Keratinocyte (primary cell): ENCODE results near the gene ZDHHC4. TPM values are rescaled to one million over a fixed set of nuclear protein-coding genes. Genes with fewer than 3 reads are reported as not detected.

Experiments used
- DNase-seq: peaks from one replicate; pipeline ENCODE4 v3.0.0-alpha.2; 2011; ENCODE audit warnings: low read depth, missing footprints, low spot score
- FAIRE-seq: peaks from 2 replicates; lab custom pipeline; 2011; peaks lifted over from hg19 to GRCh38; lab: Jason Lieb, UNC
- H2AFZ ChIP-seq: 2 replicates; pipeline ENCODE4 v1.6.0; 2012; ENCODE audit warnings: low read length, control low read depth, inconsistent platforms; ENCODE audit not compliant: control insufficient read depth
- H3K27ac ChIP-seq: 2 replicates; pipeline ENCODE4 v1.5.1; 2011; ENCODE audit warnings: low read length; ENCODE audit not compliant: control insufficient read depth, insufficient read depth
- H3K27me3 ChIP-seq: 3 replicates; pipeline ENCODE4 v1.6.0; 2011; ENCODE audit warnings: low read length; ENCODE audit not compliant: control insufficient read depth, insufficient read depth; ENCODE audit errors: extremely low read depth
- H3K36me3 ChIP-seq, 2 experiments: 2 replicates in 1 of 2; 3 replicates in 1 of 2; pipeline ENCODE4 v1.5.1; 2011; ENCODE audit warnings: low read length in 2 of 2, mild to moderate bottlenecking in 1 of 2; ENCODE audit not compliant: control insufficient read depth in 2 of 2, insufficient read depth in 2 of 2; ENCODE audit errors: extremely low read depth in 1 of 2
- H3K4me1 ChIP-seq: 3 replicates; pipeline ENCODE4 v1.5.1; 2011; ENCODE audit warnings: low read length; ENCODE audit not compliant: control insufficient read depth, insufficient read depth; ENCODE audit errors: extremely low read depth
- H3K4me2 ChIP-seq: 3 replicates; pipeline ENCODE4 v1.6.0; 2011; ENCODE audit warnings: low read depth, low read length; ENCODE audit not compliant: control insufficient read depth, insufficient read depth; ENCODE audit errors: extremely low read depth
- H3K4me3 ChIP-seq, 3 experiments: fragments of 200-600 bp in 1 of 3; sonication (generic) in 1 of 3; 2 replicates in 2 of 3; 3 replicates in 1 of 3; pipeline ENCODE4 v1.5.1; 2011 to 2016; ENCODE audit warnings: low read length in 3 of 3, mild to moderate bottlenecking in 3 of 3, control low read depth in 2 of 3, inconsistent platforms in 1 of 3, low read depth in 1 of 3, mixed read lengths in 1 of 3, mixed run types in 1 of 3, moderate library complexity in 1 of 3; ENCODE audit not compliant: control insufficient read depth in 2 of 3, insufficient read depth in 2 of 3; ENCODE audit errors: extremely low read depth in 1 of 3
- H3K79me2 ChIP-seq: 2 replicates; pipeline ENCODE4 v1.6.0; 2012; ENCODE audit warnings: low read length; ENCODE audit not compliant: control insufficient read depth, insufficient read depth
- H3K9ac ChIP-seq: 3 replicates; pipeline ENCODE4 v1.6.0; 2011; ENCODE audit warnings: low read length; ENCODE audit not compliant: control insufficient read depth, insufficient read depth; ENCODE audit errors: extremely low read depth
- H3K9me1 ChIP-seq: 3 replicates; pipeline ENCODE4 v1.6.0; 2011; ENCODE audit warnings: low read length; ENCODE audit not compliant: control insufficient read depth, insufficient read depth; ENCODE audit errors: extremely low read depth
- H3K9me3 ChIP-seq: 2 replicates; pipeline ENCODE4 v1.5.1; 2012; ENCODE audit warnings: low read depth, low read length; ENCODE audit not compliant: control insufficient read depth
- H4K20me1 ChIP-seq: 3 replicates; pipeline ENCODE4 v1.6.0; 2011; ENCODE audit warnings: low read length; ENCODE audit not compliant: control insufficient read depth, insufficient read depth; ENCODE audit errors: extremely low read depth
- CTCF ChIP-seq, 3 experiments: IDR thresholded peaks in 1 of 3; conservative IDR thresholded peaks in 1 of 3; optimal IDR thresholded peaks in 1 of 3; 2 replicates in 2 of 3; 3 replicates in 1 of 3; pipeline versions ENCODE3 to v1.5.1; 2011; ENCODE audit warnings: low read length in 3 of 3, mild to moderate bottlenecking in 3 of 3, moderate library complexity in 2 of 3, control low read depth in 1 of 3, inconsistent platforms in 1 of 3; ENCODE audit not compliant: insufficient read depth in 2 of 3; ENCODE audit errors: extremely low read depth in 1 of 3
- EZH2 ChIP-seq: IDR thresholded peaks from one replicate; pipeline ENCODE4 v1.6.1; 2012; ENCODE audit warnings: inconsistent platforms, mild to moderate bottlenecking, low read length, moderate library complexity
- dilution Hi-C: fragments of 300-500 bp; cut with MboI; formaldehyde crosslinking; loops from one replicate; pipeline ENCODE4 v1.7.0; 2020; ENCODE audit warnings: low sequenced_read_pairs; ENCODE audit not compliant: extremely low pct_ligation_motif_present
- polyA plus RNA-seq, 5 experiments: library from polyadenylated mRNA; depleted of rRNA in 3 of 5; stranded (reverse) in 3 of 5; stranded (forward) in 1 of 5; unstranded in 1 of 5; fragments of >200 nt; gene quantifications; 1 replicate in 1 of 5; 2 replicates in 3 of 5; 3 replicates in 1 of 5; pipeline versions ENCODE4 v1.2.1 to v1.2.3, GENCODE V29; 2011 to 2012; ENCODE audit warnings: missing spikeins in 2 of 5, low read depth in 1 of 5, low replicate concordance in 1 of 5

Gene ZDHHC4
- polyA plus RNA-seq, 1 donor (not counting 4 experiments of a cell fraction or from before 2014, with no cell fraction given): 50.7 TPM

- Histone ChIP-seq H3K27ac (peak within 1 kb of the TSS; percentile 33), H3K9ac (peak within 1 kb of the TSS; percentile 83), H3K4me3 (peak within 1 kb of the TSS; percentile 81 to 91 (median 88)), H2AFZ (peak within 1 kb of the TSS; percentile 92), H3K4me2 (peak within 1 kb of the TSS; percentile 72), H3K79me2 (peaks cover 13% of the 10 kb centered on the region), H3K36me3 (peaks cover 12% of the 10 kb centered on the region in 2 experiments), H4K20me1 (no peaks in the 10 kb centered on the region), H3K9me3 (no peaks in the 10 kb centered on the region), H3K4me1 (peaks cover 6% of the 10 kb centered on the region), H3K27me3 (no peaks in the 10 kb centered on the region), H3K9me1 (no peaks in the 10 kb centered on the region)
- dilution Hi-C loops: no loop called here
- DNase-seq: no peak
- no peak for FAIRE-seq
- TF ChIP-seq CTCF (optimal IDR thresholded peaks at IDR 0.05 in 1 of 3, IDR thresholded peaks at IDR 0.05 in 1 of 3, conservative IDR thresholded peaks at IDR 0.05 in 1 of 3; ENCODE audit: extremely low read depth in 1 of 3, insufficient read depth in 2 of 3, low read length in 3 of 3): peak in 2 of 3 experiments; percentile 44 to 84
- TF ChIP-seq EZH2: no peak
These were observed 12.8 kb downstream of the ZDHHC4 start, which contains the start of gene INTS15 for GRCh38 chr7:6589829-6590644. TSS of gene INTS15 (plus strand) at chr7:6590021. CDS start at chr7:6590284, 263 bp downstream.

- Histone ChIP-seq H3K9me3 (no peaks in the 10 kb centered on the region), H3K4me1 (peaks cover 6% of the 10 kb centered on the region), H3K27ac (peak overlapping the region; percentile 33), H3K9me1 (no peaks in the 10 kb centered on the region), H3K4me3 (peak overlapping the region; percentile 81 to 91 (median 88)), H3K9ac (peak overlapping the region; percentile 83), H3K36me3 (peaks cover 12 to 17% of the 10 kb centered on the region in 2 experiments), H3K79me2 (peaks cover 13% of the 10 kb centered on the region), H2AFZ (peak overlapping the region; percentile 92), H3K4me2 (peak overlapping the region; percentile 72), H4K20me1 (no peaks in the 10 kb centered on the region), H3K27me3 (no peaks in the 10 kb centered on the region)
- no peak for FAIRE-seq
- TF ChIP-seq EZH2: no peak
- no peak for TF ChIP-seq CTCF (optimal IDR thresholded peaks at IDR 0.05 in 1 of 3, IDR thresholded peaks at IDR 0.05 in 1 of 3, conservative IDR thresholded peaks at IDR 0.05 in 1 of 3; ENCODE audit: extremely low read depth in 1 of 3, insufficient read depth in 2 of 3, low read length in 3 of 3)
- dilution Hi-C loops: no loop called here
- DNase-seq: no peak
These were observed 13.4 kb downstream of the ZDHHC4 start for GRCh38 chr7:6590645-6591110.
